Stimulated activated naive CD4-positive, alpha-beta T cell treated with Interleukin-2 at 50 U/mL for 16 hours (primary cell): ENCODE data around the gene TMEM170B.

ENCODE experiments used
- DNase-seq: peaks from one replicate; lab custom pipeline; 2025; lab: John Stamatoyannopoulos, UW

The TMEM170B gene

GRCh38 chr6:11616200-11616611 is 78.7 kb downstream of the TMEM170B start:
- no peak for DNase-seq

GRCh38 chr6:11618533-11618932 is 81.0 kb downstream of the TMEM170B start:
- no peak for DNase-seq

- no peak for DNase-seq
Measured at GRCh38 chr6:11621119-11621518, 83.6 kb downstream of the TMEM170B start.

- DNase-seq, result no peak
Measured at GRCh38 chr6:11622156-11622555, 84.6 kb downstream of the TMEM170B start.

- DNase-seq, result no peak
Measured at GRCh38 chr6:11623272-11623671, 85.7 kb downstream of the TMEM170B start.

- no peak for DNase-seq
Measured at GRCh38 chr6:11625302-11625701, 87.8 kb downstream of the TMEM170B start.

GRCh38 chr6:11626356-11626755 is 88.8 kb downstream of the TMEM170B start:
- no peak for DNase-seq

- no peak for DNase-seq
Measured at GRCh38 chr6:11628562-11628961, 91.0 kb downstream of the TMEM170B start.

GRCh38 chr6:11631008-11631407 is 93.5 kb downstream of the TMEM170B start:
- DNase-seq, result no peak

- DNase-seq, result no peak
Measured at GRCh38 chr6:11631539-11631938, 94.0 kb downstream of the TMEM170B start.

GRCh38 chr6:11632231-11632630 is 94.7 kb downstream of the TMEM170B start:
- DNase-seq, result no peak

GRCh38 chr6:11632795-11633511 is 95.4 kb downstream of the TMEM170B start:
- no peak for DNase-seq
